Gastrocnemius medialis (tissue), 4 donors: ENCODE data around the gene DGCR8. TPM values are rescaled to one million over a fixed set of nuclear protein-coding genes. Genes with fewer than 3 reads are reported as not detected.

Experiments used
- ATAC-seq, 2 donors: fragments of 150-250 bp; one replicate each; pipeline ENCODE4 v1.9.1; 2016
- DNase-seq, 2 donors: peaks; one replicate each; pipeline ENCODE4 v3.0.0-alpha.2; 2019
- H3K27ac ChIP-seq, 4 donors: fragments of 200-600 bp; sonication (generic); 1 replicate in 1 of 4; 2 replicates in 3 of 4; pipeline ENCODE4 v1.5.1; 2016 to 2018; ENCODE audit warnings: mild to moderate bottlenecking in 2 of 4, moderate library complexity in 1 of 4
- H3K27me3 ChIP-seq, 3 donors: fragments of 200-600 bp; sonication (generic) in 2 of 3; 1 replicate in 1 of 3; 2 replicates in 2 of 3; pipeline versions ENCODE4 v1.5.1 to v1.6.0; 2016 to 2019; ENCODE audit warnings: mild to moderate bottlenecking in 1 of 3, moderate library complexity in 1 of 3
- H3K36me3 ChIP-seq, 2 donors: fragments of 200-600 bp; sonication (generic) in 1 of 2; one replicate each; pipeline ENCODE4 v1.5.1; 2017 to 2018
- H3K4me1 ChIP-seq, 2 donors: fragments of 200-600 bp; sonication (generic) in 1 of 2; one replicate each; pipeline ENCODE4 v1.5.1; 2016 to 2017; ENCODE audit warnings: mild to moderate bottlenecking in 2 of 2
- H3K4me3 ChIP-seq, 4 donors: fragments of 200-600 bp; sonication (generic) in 3 of 4; 1 replicate in 1 of 4; 2 replicates in 3 of 4; pipeline ENCODE4 v1.5.1; 2016 to 2019; ENCODE audit warnings: mild to moderate bottlenecking in 2 of 4
- H3K9me3 ChIP-seq, 3 donors: fragments of 200-600 bp; sonication (generic) in 2 of 3; 1 replicate in 1 of 3; 2 replicates in 2 of 3; pipeline ENCODE4 v1.5.1; 2016 to 2019
- CTCF ChIP-seq, 5 experiments: fragments of 450-650 bp in 3 of 5; fragments of 200-600 bp in 2 of 5; sonication (generic) in 2 of 5; IDR thresholded peaks in 4 of 5; conservative IDR thresholded peaks in 1 of 5; 1 replicate in 4 of 5; 2 replicates in 1 of 5; pipeline ENCODE4 v1.5.1; 2016 to 2019; ENCODE audit warnings: antibody characterized with exemption in 5 of 5, mild to moderate bottlenecking in 3 of 5, moderate library complexity in 3 of 5
- POLR2A ChIP-seq, 2 donors: fragments of 450-650 bp; IDR thresholded peaks; one replicate each; pipeline ENCODE4 v1.6.1; 2017; ENCODE audit warnings: antibody characterized with exemption in 2 of 2, mild to moderate bottlenecking in 2 of 2, moderate library complexity in 2 of 2
- in situ Hi-C, 4 donors: fragments of 200-750 bp; cut with MboI; loops; one replicate each; pipeline versions ENCODE4 v1.15.0 to v1.8.0; 2017; ENCODE audit warnings: low sequenced_read_pairs in 4 of 4
- intact Hi-C: fragments of 100-400 bp; cut with DNase I; formaldehyde crosslinking; loops from one replicate; pipeline ENCODE4 v1.15.1; 2023; ENCODE audit warnings: low total_unique reads
- total RNA-seq, 4 donors: library from RNA; depleted of rRNA; stranded (reverse); fragments of >200 nt; gene quantifications; one replicate each; pipeline versions ENCODE4 v1.1.0 to v1.2.3, GENCODE V29; 2016

Gene DGCR8
- total RNA-seq, 4 donors from 2014 or later = 5.2 to 16.5 (median 11.2) TPM

- DNase-seq (peak; percentile 81 to 87), ATAC-seq (peak; percentile 81 to 83)
- intact Hi-C loops (loop anchor here (1.0 to 5.0 kb wide), 3 partner anchors 14 to 109 kb away; partner anchors contain the start of genes DGCR8, TANGO2 and TRMT2A), in situ Hi-C loops (no loop called here)
- TF ChIP-seq POLR2A (IDR thresholded peaks at IDR 0.05) = peak in 1 of 2 donors; percentile 22
- TF ChIP-seq CTCF (IDR thresholded peaks at IDR 0.05 in 4 of 5, conservative IDR thresholded peaks at IDR 0.05 in 1 of 5) = no peak
- peak overlapping the region; percentile 94 to 99 (median 98) for H3K27ac ChIP-seq
- H3K4me3 ChIP-seq = peak overlapping the region; percentile 78 to 100 (median 95)
- H3K27me3 ChIP-seq = no peaks in the 10 kb centered on the region
- peaks cover 26 to 50% of the 10 kb centered on the region in 2 donors for H3K4me1 ChIP-seq
- peaks cover 0 to 14% of the 10 kb centered on the region in 2 donors for H3K36me3 ChIP-seq
- no peaks in the 10 kb centered on the region for H3K9me3 ChIP-seq
Observed at GRCh38 chr22:20130731-20131596, 50.9 kb downstream of the DGCR8 start.

- peaks cover 0 to 9% of the 10 kb centered on the region in 2 donors for H3K36me3 ChIP-seq
- TF ChIP-seq CTCF (IDR thresholded peaks at IDR 0.05 in 4 of 5, conservative IDR thresholded peaks at IDR 0.05 in 1 of 5) (no peak), POLR2A (IDR thresholded peaks at IDR 0.05) (no peak)
- in situ Hi-C loops = no loop called here
- H3K9me3 ChIP-seq = no peaks in the 10 kb centered on the region
- H3K4me1 ChIP-seq = peaks cover 28 to 53% of the 10 kb centered on the region in 2 donors
- ATAC-seq (peak; percentile 82 to 84), DNase-seq (no peak)
- no peaks in the 10 kb centered on the region for H3K27me3 ChIP-seq
- H3K27ac ChIP-seq = peak within 1 kb of the TSS; percentile 94 to 99 (median 98)
- peak within 1 kb of the TSS; percentile 93 to 100 (median 98) for H3K4me3 ChIP-seq
- intact Hi-C loops = loop anchor here (1.0 to 5.0 kb wide), 2 partner anchors 14 to 109 kb away; partner anchors contain the start of genes TANGO2 and TRMT2A
Observed at GRCh38 chr22:20131597-20131858, 51.5 kb downstream of the DGCR8 start, which contains the start of gene ZDHHC8. Gene ZDHHC8, plus strand, starts transcription at chr22:20131804. Its CDS starts 144 bp downstream, at chr22:20131948.

- H3K4me1 ChIP-seq = peaks cover 34 to 59% of the 10 kb centered on the region in 2 donors
- peaks cover 0 to 5% of the 10 kb centered on the region in 2 donors for H3K36me3 ChIP-seq
- H3K4me3 ChIP-seq = peak overlapping the region; percentile 67 to 98 (median 86)
- peak in 1 of 2 donors; percentile 51 for DNase-seq
- no peaks in the 10 kb centered on the region for H3K9me3 ChIP-seq
- TF ChIP-seq CTCF (IDR thresholded peaks at IDR 0.05 in 4 of 5, conservative IDR thresholded peaks at IDR 0.05 in 1 of 5) (no peak), POLR2A (IDR thresholded peaks at IDR 0.05) (no peak)
- intact Hi-C loops (loop anchor here (1.0 to 5.0 kb wide), 2 partner anchors 15 to 110 kb away; partner anchors contain the start of genes TANGO2 and TRMT2A), in situ Hi-C loops (no loop called here)
- H3K27me3 ChIP-seq = no peaks in the 10 kb centered on the region
- peak overlapping the region; percentile 77 to 85 (median 80) for H3K27ac ChIP-seq
- peak; percentile 5 to 20 for ATAC-seq
Observed at GRCh38 chr22:20131859-20132685, 52.0 kb downstream of the DGCR8 start.

GRCh38 chr22:20132686-20133246 lies 52.7 kb downstream of the DGCR8 start:
- no peaks in the 10 kb centered on the region for H3K36me3 ChIP-seq
- TF ChIP-seq POLR2A (IDR thresholded peaks at IDR 0.05) (no peak), CTCF (IDR thresholded peaks at IDR 0.05 in 4 of 5, conservative IDR thresholded peaks at IDR 0.05 in 1 of 5) (no peak)
- H3K4me3 ChIP-seq = peak overlapping the region; percentile 67 to 98 (median 86)
- no peak for ATAC-seq
- H3K9me3 ChIP-seq = no peaks in the 10 kb centered on the region
- H3K4me1 ChIP-seq = peaks cover 41 to 66% of the 10 kb centered on the region in 2 donors
- no peaks in the 10 kb centered on the region for H3K27me3 ChIP-seq
- H3K27ac ChIP-seq = peak overlapping the region; percentile 77 to 85 (median 80)
- in situ Hi-C loops = no loop called here
- no peak for DNase-seq
- intact Hi-C loops = loop anchor here (5.0 kb wide), 1 partner anchor 110 kb away; the partner anchor contains the start of gene TANGO2
